HepG2 (cell line): ENCODE measurements around the gene COX14. TPM values are rescaled to one million over a fixed set of nuclear protein-coding genes. Genes with fewer than 3 reads are reported as not detected.

ENCODE experiments used
- ATF6 ChIP-seq: sonication (generic); formaldehyde crosslinking; conservative IDR thresholded peaks from 2 replicates; pipeline ENCODE4 v1.4.0; 2020; ENCODE audit warnings: missing genetic modification reagents
- BORCS8-MEF2B ChIP-seq: sonication (generic); formaldehyde crosslinking; IDR thresholded peaks from 2 replicates; pipeline ENCODE4 v1.8.0; 2022; ENCODE audit warnings: mild to moderate bottlenecking, missing genetic modification reagents
- CREM ChIP-seq, 2 experiments: sonication (generic) in 1 of 2; formaldehyde crosslinking in 1 of 2; IDR thresholded peaks; 2 replicates each; pipeline versions ENCODE4 v1.4.0 to v1.6.1; 2016 to 2020; ENCODE audit warnings: antibody characterized with exemption in 1 of 2, mild to moderate bottlenecking in 1 of 2, missing genetic modification reagents in 1 of 2
- MXD1 ChIP-seq: sonication (generic); formaldehyde crosslinking; IDR thresholded peaks from 2 replicates; pipeline ENCODE4 v1.4.0; 2020; ENCODE audit warnings: mild to moderate bottlenecking, missing genetic modification reagents
- RAD51 ChIP-seq: fragments of 450-650 bp; IDR thresholded peaks from 2 replicates; pipeline ENCODE4 v1.6.1; 2016; ENCODE audit warnings: borderline replicate concordance
- RFXAP ChIP-seq: sonication (generic); formaldehyde crosslinking; IDR thresholded peaks from 2 replicates; pipeline ENCODE4 v1.4.0; 2020; ENCODE audit warnings: missing genetic modification reagents, borderline replicate concordance
- ZBTB10 ChIP-seq: sonication (generic); formaldehyde crosslinking; IDR thresholded peaks from 2 replicates; pipeline ENCODE4 v1.4.0; 2020; ENCODE audit warnings: missing genetic modification reagents, borderline replicate concordance
- ZNF569 ChIP-seq: sonication (generic); formaldehyde crosslinking; IDR thresholded peaks from 2 replicates; pipeline ENCODE4 v1.5.0; 2020; ENCODE audit warnings: mild to moderate bottlenecking, missing genetic modification reagents, moderate library complexity, borderline replicate concordance
- ZNF574 ChIP-seq: sonication (generic); formaldehyde crosslinking; IDR thresholded peaks from 2 replicates; pipeline ENCODE4 v1.4.0; 2020; ENCODE audit warnings: missing genetic modification reagents
- ZNF605 ChIP-seq: sonication (generic); formaldehyde crosslinking; IDR thresholded peaks from 2 replicates; pipeline ENCODE4 v1.8.0; 2022; ENCODE audit warnings: mild to moderate bottlenecking, missing genetic modification reagents
- ZNF616 ChIP-seq: sonication (generic); formaldehyde crosslinking; IDR thresholded peaks from 2 replicates; pipeline ENCODE4 v1.5.0; 2020; ENCODE audit warnings: low read depth, mild to moderate bottlenecking, missing genetic modification reagents
- polyA plus RNA-seq, 8 experiments: library from polyadenylated mRNA; depleted of rRNA in 3 of 8; stranded (reverse) in 7 of 8; unstranded in 1 of 8; fragments of >200 nt; fragmentation: Illumina TruSeq in 4 of 8; extraction: Trizol in 4 of 8; gene quantifications; 2 replicates each; pipeline versions ENCODE4 v1.2.1 to v1.2.3, GENCODE V29; 2011 to 2016; ENCODE audit warnings: low read depth in 4 of 8, missing spikeins in 1 of 8, mixed read lengths in 1 of 8; ENCODE audit not compliant: insufficient read depth in 1 of 8
- total RNA-seq, 5 experiments: library from RNA; depleted of rRNA; stranded (reverse); fragments of >200 nt; fragmentation: Illumina TruSeq; extraction: Trizol; gene quantifications; 2 replicates each; pipeline ENCODE4 v1.2.3, GENCODE V29; 2016; ENCODE audit warnings: low read depth in 1 of 5

COX14 gene
- total and polyA plus RNA-seq, 2 of the 13 experiments (the other 11 are each of a cell fraction or from before 2014, with no cell fraction given), result 53.0 to 71.6 TPM

GRCh38 chr12:50104417-50105366 is 7.3 kb upstream of the COX14 start (continued):
- TF ChIP-seq ZNF574 (peak; percentile 31; the same call in 1 of the 2 replicates), RAD51 (no peak), ZBTB10 (CRISPR knock-in tag) (peak; percentile 96), ZNF605 (no peak), RFXAP (CRISPR knock-in tag) (no peak), MXD1 (no peak), ZNF616 (CRISPR knock-in tag) (no peak), BORCS8-MEF2B (CRISPR knock-in tag) (peak; percentile 51; the same call in 1 of the 2 replicates), ATF6 (CRISPR knock-in tag) (no peak), ZNF569 (CRISPR knock-in tag) (no peak), CREM (IDR thresholded peaks at IDR 0.05) (peak; percentile 10; the same call in 1 of the 2 replicates), CREM (CRISPR knock-in tag; IDR thresholded peaks at IDR 0.05) (no peak)
